Neural progenitor cell (in vitro differentiated cells): Measurements from ENCODE around the gene SPIRE2.

Experiments used
- CTCF ChIP-seq: fragments of 200-600 bp; sonication (generic); IDR thresholded peaks from 2 replicates; pipeline ENCODE4 v1.5.1; 2017; ENCODE audit warnings: antibody characterized with exemption, mild to moderate bottlenecking
- EZH2 ChIP-seq: fragments of 200-600 bp; sonication (generic); IDR thresholded peaks from 2 replicates; pipeline ENCODE4 v1.6.1; 2017; ENCODE audit warnings: antibody characterized with exemption, mild to moderate bottlenecking, moderate library complexity

- TF ChIP-seq EZH2 = no peak
- TF ChIP-seq CTCF = no peak
These were observed 26.5 kb upstream of the SPIRE2 start for GRCh38 chr16:89801800-89802199.
